GM19324 (cell line): ENCODE data around the gene DIAPH3.

Source experiments
- ATAC-seq: cut with Tn5 transposase; IDR thresholded peaks from one replicate; pipeline ENCODE4 v1.9.1; 2021; ENCODE audit warnings: mild to moderate bottlenecking, moderate library complexity; ENCODE audit not compliant: unreplicated experiment, low FRiP score

The DIAPH3 gene

GRCh38 chr13:59745392-59745788 is 418.3 kb downstream of the DIAPH3 start:
- ATAC-seq: peak; percentile 21

DNA sequence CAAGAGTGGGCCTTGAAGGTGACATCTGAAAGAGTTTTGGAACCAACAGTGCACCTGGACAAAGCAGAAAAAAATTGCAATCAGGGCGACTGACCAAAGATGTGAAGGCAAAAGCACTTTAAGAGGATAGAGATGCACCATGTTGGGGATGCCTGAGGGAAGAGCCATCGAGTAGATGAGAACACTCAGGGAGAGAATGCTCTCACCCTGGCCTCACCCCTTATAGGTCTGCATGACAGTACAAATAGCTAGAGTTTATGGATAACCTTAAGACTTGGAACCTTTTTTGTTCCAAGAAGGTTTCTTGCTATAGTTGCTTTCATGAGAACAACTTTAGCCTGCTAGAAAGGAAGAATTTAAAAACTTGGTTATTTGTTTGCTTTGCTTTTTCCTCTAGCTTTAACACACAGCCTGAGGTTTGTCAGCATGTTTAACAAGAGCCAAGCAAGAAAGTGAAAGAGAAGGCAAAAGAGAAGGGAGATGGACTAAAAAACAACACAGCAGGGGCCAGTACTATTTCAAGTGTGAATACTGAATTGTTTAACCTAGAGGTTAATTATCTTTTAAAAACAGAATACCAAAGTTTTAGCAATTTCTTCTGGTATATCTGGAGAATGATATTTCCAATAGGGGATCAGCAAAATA is 418.9 kb downstream of the DIAPH3 start:
- peak; percentile 80 for ATAC-seq

DNA sequence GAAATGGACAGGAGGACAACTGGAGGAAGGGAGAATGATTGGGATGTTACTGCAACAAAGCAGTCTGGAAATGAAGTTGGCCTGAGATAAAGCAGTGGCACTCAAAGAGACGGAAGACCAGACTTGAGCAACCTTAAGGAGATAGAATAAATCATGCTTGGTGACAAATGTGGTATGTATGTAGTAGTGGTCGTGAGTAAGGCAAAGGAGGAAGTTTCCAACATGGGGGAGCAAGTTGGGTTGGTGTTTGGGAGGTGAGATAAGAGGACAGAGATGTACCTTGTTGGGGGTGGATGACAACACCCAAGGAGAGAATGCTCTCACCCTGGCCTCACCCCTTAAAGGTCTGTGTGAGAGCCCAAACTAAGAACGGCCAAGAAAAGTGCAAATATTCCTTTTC is 420.5 kb downstream of the DIAPH3 start:
- ATAC-seq: no peak

DNA sequence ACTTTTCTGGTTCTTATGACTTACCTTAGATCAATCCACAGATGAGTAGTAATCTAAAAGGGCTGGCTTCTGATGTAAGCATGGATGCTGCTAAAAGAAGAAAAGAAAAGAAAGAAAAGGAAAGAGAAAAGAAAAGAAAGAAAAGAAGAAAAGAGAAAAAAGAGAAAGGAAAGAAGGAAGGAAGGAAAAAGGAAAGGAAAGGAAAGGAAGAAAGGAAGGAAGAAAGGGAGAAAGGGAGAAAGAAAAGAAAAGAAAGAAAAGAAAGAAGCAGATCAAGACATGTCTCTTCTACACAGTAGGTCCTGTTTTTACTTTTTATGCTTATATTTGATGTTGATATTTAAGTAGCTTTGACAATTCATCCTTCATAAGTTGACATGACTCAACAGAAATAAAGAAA is 421.3 kb downstream of the DIAPH3 start:
- no peak for ATAC-seq

- ATAC-seq: no peak
Measured at GRCh38 chr13:59738921-59739320, 424.8 kb downstream of the DIAPH3 start.

- ATAC-seq: peak; percentile 99
Measured at GRCh38 chr13:59734393-59734792, 429.3 kb downstream of the DIAPH3 start.

DNA sequence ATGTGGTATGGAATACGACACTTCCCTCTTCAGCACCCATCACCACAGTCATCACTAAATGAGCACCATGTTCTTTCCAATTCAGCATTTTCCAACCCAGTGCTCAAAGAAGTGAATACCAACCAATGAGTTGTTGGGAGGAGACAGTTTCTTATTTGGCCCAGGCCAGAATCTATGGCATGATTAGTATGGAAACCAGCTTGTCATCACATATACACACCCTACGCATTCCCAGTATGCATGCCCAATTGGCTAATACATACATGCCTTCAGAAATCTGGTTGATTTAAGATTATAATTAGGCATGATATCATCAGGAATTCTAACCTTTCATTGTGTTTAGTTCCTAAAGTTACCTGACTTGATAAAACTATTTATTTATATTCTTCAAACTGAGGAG is 430.0 kb downstream of the DIAPH3 start:
- no peak for ATAC-seq

GRCh38 chr13:59730026-59730425 is 433.7 kb downstream of the DIAPH3 start:
- no peak for ATAC-seq

GRCh38 chr13:59728896-59729545 is 434.7 kb downstream of the DIAPH3 start:
- ATAC-seq: no peak

GRCh38 chr13:59721926-59722910 is 441.5 kb downstream of the DIAPH3 start:
- ATAC-seq: no peak

GRCh38 chr13:59715611-59716010 is 448.1 kb downstream of the DIAPH3 start:
- ATAC-seq: no peak

DNA sequence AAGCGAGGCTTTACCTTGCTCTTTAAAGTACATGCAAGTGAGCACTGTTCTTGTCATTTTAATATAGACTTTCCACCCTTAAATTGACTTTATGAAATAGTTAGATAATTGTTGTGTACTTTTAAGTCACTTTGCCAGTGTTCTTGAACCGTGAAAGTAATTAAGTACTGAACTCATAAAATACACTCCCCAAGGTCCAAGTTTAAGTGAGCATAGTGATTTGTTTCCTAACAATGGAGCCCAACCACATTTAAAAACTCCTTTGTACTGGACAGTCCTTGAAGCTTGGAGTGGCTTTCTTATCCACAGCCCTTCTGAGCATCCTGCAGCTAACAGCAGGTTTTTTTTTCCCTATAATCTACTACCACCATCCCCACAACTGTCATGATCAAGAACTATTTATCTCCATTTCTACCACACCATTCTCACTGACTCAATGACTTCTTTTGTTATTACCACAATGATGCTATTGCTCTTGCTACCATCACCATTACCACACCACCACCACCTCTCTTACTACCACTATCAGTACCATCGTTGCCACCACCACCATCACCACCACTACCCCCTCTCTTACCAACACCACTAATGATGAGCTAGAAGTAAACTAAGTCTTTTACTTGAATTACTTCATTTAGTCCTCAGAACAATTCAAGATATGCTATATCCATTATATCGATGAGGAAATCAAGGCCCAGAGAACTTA is 452.6 kb downstream of the DIAPH3 start:
- ATAC-seq: no peak

GRCh38 chr13:59710416-59710815 is 453.3 kb downstream of the DIAPH3 start:
- ATAC-seq: no peak

DNA sequence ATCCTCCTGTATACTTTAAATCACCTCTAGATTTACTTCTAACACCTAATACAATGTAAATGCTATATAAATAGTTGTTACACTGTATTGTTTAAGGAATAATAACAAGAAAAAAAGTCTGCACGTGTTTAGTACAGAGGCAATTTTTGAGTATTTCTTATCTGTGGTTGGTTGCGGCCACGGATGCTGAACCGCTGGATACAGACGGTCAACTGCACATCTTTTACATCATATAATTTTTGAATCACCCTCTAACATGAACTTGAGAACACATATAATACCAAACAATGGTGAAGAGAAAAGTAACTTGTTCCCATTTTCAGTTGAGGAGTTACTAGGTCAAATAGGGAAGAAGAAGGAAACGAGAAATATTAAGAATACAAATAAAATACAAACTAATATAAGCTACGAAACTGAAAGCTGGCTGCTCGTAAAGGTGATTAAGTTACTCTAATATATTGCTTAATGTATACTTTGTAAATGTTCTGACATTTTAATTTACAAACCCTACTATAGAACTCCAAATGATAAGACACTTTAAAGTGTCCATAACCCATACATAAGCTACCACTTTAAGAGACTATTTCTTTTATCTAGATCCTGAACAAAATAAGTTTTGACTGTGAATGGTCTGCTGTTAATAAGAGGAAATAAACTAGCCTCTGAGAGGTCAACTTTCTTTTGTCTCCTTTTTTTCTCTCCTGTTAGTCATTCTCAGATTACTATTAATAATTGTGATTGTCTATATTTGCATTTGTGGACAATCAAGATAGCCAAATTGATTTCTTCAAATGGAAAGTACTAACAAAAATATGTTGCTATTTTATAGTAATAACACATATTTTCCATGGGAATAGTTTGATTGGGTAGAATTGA is 457.4 kb downstream of the DIAPH3 start:
- no peak for ATAC-seq

- no peak for ATAC-seq
Measured at GRCh38 chr13:59702269-59702668, 461.5 kb downstream of the DIAPH3 start.

GRCh38 chr13:59701261-59701660 is 462.5 kb downstream of the DIAPH3 start:
- no peak for ATAC-seq

- ATAC-seq: no peak
Measured at GRCh38 chr13:59700281-59700680, 463.4 kb downstream of the DIAPH3 start.

DNA sequence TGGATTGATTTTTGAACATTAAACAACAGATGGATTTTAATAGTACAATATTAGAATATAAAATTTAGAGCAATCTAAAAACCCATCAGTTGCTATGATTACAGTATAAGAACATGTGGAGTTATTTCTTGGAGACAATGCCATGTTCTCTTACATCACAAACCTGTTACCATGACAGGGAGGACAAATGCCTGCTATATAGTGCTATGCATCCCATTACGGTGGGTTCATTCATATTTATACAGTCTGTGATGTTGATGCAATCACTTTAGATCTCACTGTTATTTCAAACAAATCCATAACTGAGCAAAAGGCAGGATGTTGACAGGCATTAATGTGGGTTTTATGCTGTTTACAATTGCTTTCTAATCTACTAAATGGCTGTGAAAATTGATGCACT is 467.5 kb downstream of the DIAPH3 start:
- ATAC-seq: no peak

DNA sequence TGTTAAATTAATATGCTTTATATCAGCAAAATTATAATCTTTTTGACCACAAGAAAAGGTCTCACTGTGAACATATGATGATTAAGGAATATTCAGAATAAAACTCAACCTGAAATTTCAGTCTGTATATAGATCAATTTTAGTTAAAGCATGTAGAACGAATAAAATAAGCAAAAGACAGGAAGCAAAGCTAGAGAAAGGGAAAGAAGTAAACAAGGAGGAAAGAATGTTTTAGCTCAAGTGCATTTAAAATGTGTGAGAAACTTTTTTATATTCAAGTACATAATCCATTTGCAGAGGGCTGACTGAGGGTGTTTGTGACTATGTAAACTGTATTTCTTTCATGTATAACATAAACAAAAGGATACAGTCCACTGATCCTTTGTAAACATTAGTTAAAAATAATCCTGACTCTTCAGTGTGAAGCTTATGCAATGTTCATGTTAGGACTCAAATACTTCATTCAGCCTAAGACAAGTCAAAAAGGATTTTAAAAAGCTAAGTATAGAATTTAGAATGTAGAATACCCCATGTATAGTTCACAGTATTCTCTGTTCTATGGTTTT is 472.1 kb downstream of the DIAPH3 start:
- no peak for ATAC-seq
